ENCODE measurements around the gene CCDC85A. TPM values are rescaled to one million over a fixed set of nuclear protein-coding genes. Genes with fewer than 3 reads are reported as not detected.

Gene CCDC85A
- total and polyA plus RNA-seq, 2 of the 4 experiments (the other 2 are of a cell fraction): 1.1 to 2.2 TPM

DNA sequence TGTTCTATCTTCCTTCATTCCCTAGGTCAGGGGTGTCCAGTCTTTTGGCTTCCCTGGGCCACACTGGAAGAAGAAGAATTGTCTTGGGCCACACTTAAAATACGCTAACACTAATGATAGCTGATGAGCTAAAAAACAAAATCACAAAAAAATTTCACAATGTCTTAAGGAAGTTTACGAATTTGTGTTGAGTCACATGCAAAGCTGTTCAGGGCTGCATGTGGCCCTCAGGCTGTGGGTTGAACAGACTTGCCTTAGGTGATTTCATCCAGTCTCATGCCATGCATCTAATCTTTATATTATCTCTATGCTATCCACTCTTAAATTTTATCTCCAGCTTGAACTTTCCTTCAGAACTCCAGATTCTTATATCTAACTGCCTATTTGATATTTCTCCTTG is 80.1 kb downstream of the CCDC85A start:
- Histone ChIP-seq H3K56ac (ENCODE audit: extremely low read depth, insufficient read depth, low read length) (no peak overlapping the region), H3K9me1 (ENCODE audit: insufficient read depth, low read length) (no peaks in the 10 kb centered on the region), H4K8ac (ENCODE audit: low read depth in 2 of 2, low read length in 2 of 2) (no peak overlapping the region), H2BK15ac (ENCODE audit: low read depth, low read length) (no peak overlapping the region), H4K20me1 (ENCODE audit: insufficient read depth, low read length) (no peaks in the 10 kb centered on the region), H2AFZ (replicated peaks; ENCODE audit: low read length, poor library complexity) (no peak overlapping the region), H2BK20ac (ENCODE audit: low read depth, low read length) (no peak overlapping the region), H3K36me3 (ENCODE audit: control insufficient read depth, insufficient read depth, low read length) (no peaks in the 10 kb centered on the region), H3K4ac (ENCODE audit: low read depth, low read length) (no peak overlapping the region), H4K91ac (ENCODE audit: insufficient read depth, low read depth, low read length) (no peak overlapping the region), H3K27me3 (ENCODE audit: control insufficient read depth, insufficient read depth, low read length) (no peaks in the 10 kb centered on the region), H3K18ac (ENCODE audit: low read depth, low read length) (no peak overlapping the region), H3K4me3 (ENCODE audit: insufficient read depth, low read depth, low read length) (no peak overlapping the region), H3K27ac (ENCODE audit: insufficient read depth, low read length) (no peak overlapping the region), H3K9me3 (ENCODE audit: control insufficient read depth, insufficient read depth, low read length) (no peaks in the 10 kb centered on the region; the same call in 1 of the 2 replicates), H3K79me1 (ENCODE audit: low read depth in 1 of 2, low read length in 2 of 2) (no peaks in the 10 kb centered on the region), H3K9ac (ENCODE audit: low read depth, low read length) (no peak overlapping the region), H2AK5ac (ENCODE audit: low read depth, low read length) (no peak overlapping the region), H4K5ac (ENCODE audit: low read depth, low read length) (no peak overlapping the region), H2BK120ac (ENCODE audit: low read depth, low read length) (no peak overlapping the region), H2BK5ac (ENCODE audit: low read depth, low read length, poor library complexity, severe bottlenecking) (no peak overlapping the region), H3K4me1 (ENCODE audit: control insufficient read depth, insufficient read depth, low read length) (no peaks in the 10 kb centered on the region), H3K14ac (replicated peaks; ENCODE audit: low read depth, low read length) (no peak overlapping the region), H2AK9ac (replicated peaks; ENCODE audit: low read depth, low read length, poor library complexity) (no peak overlapping the region), H3K23ac (ENCODE audit: low read depth, low read length) (no peak overlapping the region), H3K4me2 (ENCODE audit: low read depth, low read length) (no peak overlapping the region)
- in situ Hi-C loops (cut with MboI; ENCODE audit: low sequenced_read_pairs): no loop called here
- no peak for TF ChIP-seq RFX5 (IDR thresholded peaks at IDR 0.05; ENCODE audit: low read depth, low read length)
- no peak for TF ChIP-seq CHD1 (IDR thresholded peaks at IDR 0.05; ENCODE audit: low read depth, low read length)
- no peak for TF ChIP-seq MXI1 (IDR thresholded peaks at IDR 0.05; ENCODE audit: borderline replicate concordance, low read depth, low read length)
- TF ChIP-seq, protein P1, sequence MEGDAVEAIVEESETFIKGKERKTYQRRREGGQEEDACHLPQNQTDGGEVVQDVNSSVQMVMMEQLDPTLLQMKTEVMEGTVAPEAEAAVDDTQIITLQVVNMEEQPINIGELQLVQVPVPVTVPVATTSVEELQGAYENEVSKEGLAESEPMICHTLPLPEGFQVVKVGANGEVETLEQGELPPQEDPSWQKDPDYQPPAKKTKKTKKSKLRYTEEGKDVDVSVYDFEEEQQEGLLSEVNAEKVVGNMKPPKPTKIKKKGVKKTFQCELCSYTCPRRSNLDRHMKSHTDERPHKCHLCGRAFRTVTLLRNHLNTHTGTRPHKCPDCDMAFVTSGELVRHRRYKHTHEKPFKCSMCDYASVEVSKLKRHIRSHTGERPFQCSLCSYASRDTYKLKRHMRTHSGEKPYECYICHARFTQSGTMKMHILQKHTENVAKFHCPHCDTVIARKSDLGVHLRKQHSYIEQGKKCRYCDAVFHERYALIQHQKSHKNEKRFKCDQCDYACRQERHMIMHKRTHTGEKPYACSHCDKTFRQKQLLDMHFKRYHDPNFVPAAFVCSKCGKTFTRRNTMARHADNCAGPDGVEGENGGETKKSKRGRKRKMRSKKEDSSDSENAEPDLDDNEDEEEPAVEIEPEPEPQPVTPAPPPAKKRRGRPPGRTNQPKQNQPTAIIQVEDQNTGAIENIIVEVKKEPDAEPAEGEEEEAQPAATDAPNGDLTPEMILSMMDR (conservative IDR thresholded peaks at IDR 0.05; ENCODE audit: low read depth, low read length): no peak
- TF ChIP-seq NFE2L2 (IDR thresholded peaks at IDR 0.05; ENCODE audit: low read depth, low read length): no peak
- no peak for TF ChIP-seq RAD21 (IDR thresholded peaks at IDR 0.05; ENCODE audit: low read length)
- no peak for TF ChIP-seq POLR2A (IDR thresholded peaks at IDR 0.05; ENCODE audit: low read depth, low read length)
- no peak for TF ChIP-seq SMC3 (IDR thresholded peaks at IDR 0.05; ENCODE audit: low read depth, low read length)
- no peak for TF ChIP-seq CEBPB (IDR thresholded peaks at IDR 0.05; ENCODE audit: low read depth, low read length)
- TF ChIP-seq, protein P2, sequence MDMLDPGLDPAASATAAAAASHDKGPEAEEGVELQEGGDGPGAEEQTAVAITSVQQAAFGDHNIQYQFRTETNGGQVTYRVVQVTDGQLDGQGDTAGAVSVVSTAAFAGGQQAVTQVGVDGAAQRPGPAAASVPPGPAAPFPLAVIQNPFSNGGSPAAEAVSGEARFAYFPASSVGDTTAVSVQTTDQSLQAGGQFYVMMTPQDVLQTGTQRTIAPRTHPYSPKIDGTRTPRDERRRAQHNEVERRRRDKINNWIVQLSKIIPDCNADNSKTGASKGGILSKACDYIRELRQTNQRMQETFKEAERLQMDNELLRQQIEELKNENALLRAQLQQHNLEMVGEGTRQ (IDR thresholded peaks at IDR 0.05; ENCODE audit: low read depth, low read length): no peak
- no peak for TF ChIP-seq BHLHE40 (IDR thresholded peaks at IDR 0.05; ENCODE audit: low read depth, low read length)
- TF ChIP-seq, protein P3, sequence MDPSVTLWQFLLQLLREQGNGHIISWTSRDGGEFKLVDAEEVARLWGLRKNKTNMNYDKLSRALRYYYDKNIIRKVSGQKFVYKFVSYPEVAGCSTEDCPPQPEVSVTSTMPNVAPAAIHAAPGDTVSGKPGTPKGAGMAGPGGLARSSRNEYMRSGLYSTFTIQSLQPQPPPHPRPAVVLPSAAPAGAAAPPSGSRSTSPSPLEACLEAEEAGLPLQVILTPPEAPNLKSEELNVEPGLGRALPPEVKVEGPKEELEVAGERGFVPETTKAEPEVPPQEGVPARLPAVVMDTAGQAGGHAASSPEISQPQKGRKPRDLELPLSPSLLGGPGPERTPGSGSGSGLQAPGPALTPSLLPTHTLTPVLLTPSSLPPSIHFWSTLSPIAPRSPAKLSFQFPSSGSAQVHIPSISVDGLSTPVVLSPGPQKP (IDR thresholded peaks at IDR 0.05; ENCODE audit: borderline replicate concordance, low read depth, low read length): no peak
- TF ChIP-seq MAFK (IDR thresholded peaks at IDR 0.05; ENCODE audit: low read depth, low read length): no peak
- no peak for TF ChIP-seq MAZ (IDR thresholded peaks at IDR 0.05; ENCODE audit: borderline replicate concordance, low read depth, low read length)
- TF ChIP-seq FOS (IDR thresholded peaks at IDR 0.05; ENCODE audit: low read depth, low read length): no peak
- no peak for TF ChIP-seq RCOR1 (IDR thresholded peaks at IDR 0.05; ENCODE audit: insufficient replicate concordance, low read length)
- intact Hi-C loops (cut with micrococcal nuclease): no loop called here
- ATAC-seq (ENCODE audit: low read depth): no peak
- WGBS, 2 experiments (ENCODE audit: extremely low coverage in 2 of 2, insufficient read length in 1 of 2): no CpG with 5 or more reads among the region's 2 CpGs
- DNase-seq: no peak
- CTCF ChIA-PET: no interaction called here
- no TSS peak for BruUV-seq (replicated peaks)
- dilution Hi-C loops (cut with HindIII; ENCODE audit: low sequenced_read_pairs, unreplicated experiment): no loop called here
- POLR2A ChIA-PET (ENCODE audit: unreplicated experiment): no interaction called here

Data from IMR-90 (cell line).